Measurements from ENCODE around the gene MYF5.

The MYF5 gene

GRCh38 chr12:80721326-80721725 lies 4.6 kb downstream of the MYF5 start:
- TF ChIP-seq CTCF (IDR thresholded peaks at IDR 0.05; ENCODE audit: extremely low read depth, missing control alignments): no peak
- no peak for DNase-seq (ENCODE audit: low spot score)

GRCh38 chr12:80745851-80746505 lies 29.3 kb downstream of the MYF5 start:
- DNase-seq (ENCODE audit: low spot score): no peak
- TF ChIP-seq CTCF (IDR thresholded peaks at IDR 0.05; ENCODE audit: extremely low read depth, missing control alignments): no peak

GRCh38 chr12:80747800-80748199 lies 31.1 kb downstream of the MYF5 start:
- DNase-seq (ENCODE audit: low spot score): no peak
- no peak for TF ChIP-seq CTCF (IDR thresholded peaks at IDR 0.05; ENCODE audit: extremely low read depth, missing control alignments)

GRCh38 chr12:80749456-80749855 lies 32.7 kb downstream of the MYF5 start:
- TF ChIP-seq CTCF (IDR thresholded peaks at IDR 0.05; ENCODE audit: extremely low read depth, missing control alignments): no peak
- DNase-seq (ENCODE audit: low spot score): no peak

GRCh38 chr12:80752464-80752863 lies 35.8 kb downstream of the MYF5 start:
- TF ChIP-seq CTCF (IDR thresholded peaks at IDR 0.05; ENCODE audit: extremely low read depth, missing control alignments): no peak
- DNase-seq (ENCODE audit: low spot score): no peak

- no peak for TF ChIP-seq CTCF (IDR thresholded peaks at IDR 0.05; ENCODE audit: extremely low read depth, missing control alignments)
- DNase-seq (ENCODE audit: low spot score): no peak
Observed at GRCh38 chr12:80754274-80754673, 37.6 kb downstream of the MYF5 start.

- peak; percentile 7 for DNase-seq (ENCODE audit: low spot score)
- TF ChIP-seq CTCF (IDR thresholded peaks at IDR 0.05; ENCODE audit: extremely low read depth, missing control alignments): no peak
Observed at GRCh38 chr12:80756875-80757274, 40.2 kb downstream of the MYF5 start.
